ENCODE measurements around the gene LEF1. TPM values are rescaled to one million over a fixed set of nuclear protein-coding genes. Genes with fewer than 3 reads are reported as not detected.
"Not testable (repeated sequence)": the region's sequence is repeated elsewhere in the genome, so short reads cannot be mapped to it uniquely, and the experiment has no call there.

Gene LEF1
- total and polyA plus RNA-seq, 2 donors (not counting 1 experiment from before 2014, with no cell fraction given), result 2.4 to 5.1 TPM

- Histone ChIP-seq H2AFZ (ENCODE audit: insufficient read depth, low read depth, low read length, poor library complexity, severe bottlenecking) (no peak overlapping the region), H3K4me2 (replicated peaks; ENCODE audit: low read depth, low read length, poor library complexity, severe bottlenecking) (no peak overlapping the region), H3K27ac (ENCODE audit: low read length in 2 of 2) (no peak overlapping the region), H3K9ac (ENCODE audit: low read length) (no peak overlapping the region), H3K36me3 (replicated peaks in 1 of 2; ENCODE audit: control extremely low read depth in 1 of 2, control insufficient read depth in 1 of 2, extremely low read depth in 1 of 2, insufficient read depth in 2 of 2, low read length in 1 of 2) (no peaks in the 10 kb centered on the region), H3K27me3 (replicated peaks in 1 of 4; ENCODE audit: control extremely low read depth in 1 of 4, control insufficient read depth in 3 of 4, insufficient read depth in 4 of 4, low read length in 3 of 4) (no peaks in the 10 kb centered on the region), H4K20me1 (ENCODE audit: control insufficient read depth, insufficient read depth, low read length, poor library complexity, severe bottlenecking) (no peaks in the 10 kb centered on the region), H3K79me2 (ENCODE audit: control insufficient read depth, insufficient read depth, low read length) (no peaks in the 10 kb centered on the region), H3K4me3 (ENCODE audit: control extremely low read depth in 1 of 5, extremely low read depth in 1 of 5, insufficient read depth in 1 of 5, low read depth in 2 of 5, low read length in 4 of 5) (no peak overlapping the region), H3K9me3 (ENCODE audit: control extremely low read depth in 1 of 3, control insufficient read depth in 2 of 3, insufficient read depth in 1 of 3, low read length in 2 of 3) (no peaks in the 10 kb centered on the region), H3K4me1 (ENCODE audit: control insufficient read depth in 2 of 2, insufficient read depth in 2 of 2, low read length in 2 of 2) (no peaks in the 10 kb centered on the region)
- DNase-seq (no peak), ATAC-seq (ENCODE audit: low read depth) (no peak)
- Mint-ChIP-seq H3K27me3 (peaks cover 5% of the 10 kb centered on the region), H3K9me3 (ENCODE audit: insufficient read depth) (no peaks in the 10 kb centered on the region), H3K27ac (no peak overlapping the region), H3K4me3 (no peak overlapping the region), H3K4me1 (peaks cover 6% of the 10 kb centered on the region)
- TF ChIP-seq EZH2 (IDR thresholded peaks at IDR 0.05; ENCODE audit: borderline replicate concordance, insufficient read depth, low read depth, low read length, poor library complexity, severe bottlenecking) (no peak), CTCF (IDR thresholded peaks at IDR 0.05) (no peak)
- 100% methylated on average over 2 of the region's 2 CpGs for WGBS (ENCODE audit: insufficient coverage)
- ChIA-PET POLR2A (no interaction called here), CTCF (no interaction called here)
- intact Hi-C loops (cut with micrococcal nuclease), result no loop called here
These were observed 116.1 kb downstream of the LEF1 start for GRCh38 chr4:108052558-108053120.

- no peaks in the 10 kb centered on the region for H3K9me3 ChIP-seq (ENCODE audit: control extremely low read depth in 1 of 3, control insufficient read depth in 2 of 3, insufficient read depth in 1 of 3, low read length in 2 of 3)
- 97% methylated on average over 9 of the region's 10 CpGs for WGBS (ENCODE audit: insufficient coverage)
- TF ChIP-seq CTCF (IDR thresholded peaks at IDR 0.05) (no peak), EZH2 (IDR thresholded peaks at IDR 0.05; ENCODE audit: borderline replicate concordance, insufficient read depth, low read depth, low read length, poor library complexity, severe bottlenecking) (no peak)
- H3K27ac Mint-ChIP-seq, result no peak overlapping the region
- H3K9me3 Mint-ChIP-seq (ENCODE audit: insufficient read depth), result no peaks in the 10 kb centered on the region
- no peak overlapping the region for H3K4me2 ChIP-seq (replicated peaks; ENCODE audit: low read depth, low read length, poor library complexity, severe bottlenecking)
- POLR2A ChIA-PET, result no interaction called here
- DNase-seq (no peak), ATAC-seq (ENCODE audit: low read depth) (no peak)
- no peak overlapping the region for H3K9ac ChIP-seq (ENCODE audit: low read length)
- no peak overlapping the region for H3K4me3 ChIP-seq (ENCODE audit: control extremely low read depth in 1 of 5, extremely low read depth in 1 of 5, insufficient read depth in 1 of 5, low read depth in 2 of 5, low read length in 4 of 5)
- H3K27me3 Mint-ChIP-seq, result peaks cover 5% of the 10 kb centered on the region
- H3K4me1 Mint-ChIP-seq, result peaks cover 6% of the 10 kb centered on the region
- H3K36me3 ChIP-seq (replicated peaks in 1 of 2; ENCODE audit: control extremely low read depth in 1 of 2, control insufficient read depth in 1 of 2, extremely low read depth in 1 of 2, insufficient read depth in 2 of 2, low read length in 1 of 2), result no peaks in the 10 kb centered on the region
- H3K79me2 ChIP-seq (ENCODE audit: control insufficient read depth, insufficient read depth, low read length), result no peaks in the 10 kb centered on the region
- CTCF ChIA-PET, result no interaction called here
- H3K4me1 ChIP-seq (ENCODE audit: control insufficient read depth in 2 of 2, insufficient read depth in 2 of 2, low read length in 2 of 2), result no peaks in the 10 kb centered on the region
- intact Hi-C loops (cut with micrococcal nuclease), result no loop called here
- H2AFZ ChIP-seq (ENCODE audit: insufficient read depth, low read depth, low read length, poor library complexity, severe bottlenecking), result no peak overlapping the region
- no peaks in the 10 kb centered on the region for H4K20me1 ChIP-seq (ENCODE audit: control insufficient read depth, insufficient read depth, low read length, poor library complexity, severe bottlenecking)
- no peaks in the 10 kb centered on the region for H3K27me3 ChIP-seq (replicated peaks in 1 of 4; ENCODE audit: control extremely low read depth in 1 of 4, control insufficient read depth in 3 of 4, insufficient read depth in 4 of 4, low read length in 3 of 4)
- H3K27ac ChIP-seq (ENCODE audit: low read length in 2 of 2), result no peak overlapping the region
- no peak overlapping the region for H3K4me3 Mint-ChIP-seq
These were observed 117.4 kb downstream of the LEF1 start for GRCh38 chr4:108051343-108051742.

GRCh38 chr4:108050166-108051111 is 118.3 kb downstream of the LEF1 start:
- not testable (repeated sequence) for ATAC-seq (ENCODE audit: low read depth); H3K27me3 Mint-ChIP-seq

More at GRCh38 chr4:108050166-108051111, 118.3 kb downstream of the LEF1 start:
- H3K36me3 ChIP-seq (replicated peaks in 1 of 2; ENCODE audit: control extremely low read depth in 1 of 2, control insufficient read depth in 1 of 2, extremely low read depth in 1 of 2, insufficient read depth in 2 of 2, low read length in 1 of 2); H3K9ac ChIP-seq (ENCODE audit: low read length); H3K27ac ChIP-seq (ENCODE audit: low read length in 2 of 2); H3K9me3 ChIP-seq (ENCODE audit: control extremely low read depth in 1 of 3, control insufficient read depth in 2 of 3, insufficient read depth in 1 of 3, low read length in 2 of 3); DNase-seq; H3K4me3 ChIP-seq (ENCODE audit: control extremely low read depth in 1 of 5, extremely low read depth in 1 of 5, insufficient read depth in 1 of 5, low read depth in 2 of 5, low read length in 4 of 5); H3K27me3 ChIP-seq (replicated peaks in 1 of 4; ENCODE audit: control extremely low read depth in 1 of 4, control insufficient read depth in 3 of 4, insufficient read depth in 4 of 4, low read length in 3 of 4); POLR2A ChIA-PET; H4K20me1 ChIP-seq (ENCODE audit: control insufficient read depth, insufficient read depth, low read length, poor library complexity, severe bottlenecking); H3K27ac Mint-ChIP-seq; H3K4me1 ChIP-seq (ENCODE audit: control insufficient read depth in 2 of 2, insufficient read depth in 2 of 2, low read length in 2 of 2); H3K4me1 Mint-ChIP-seq; H3K9me3 Mint-ChIP-seq (ENCODE audit: insufficient read depth); H3K4me2 ChIP-seq (replicated peaks; ENCODE audit: low read depth, low read length, poor library complexity, severe bottlenecking); intact Hi-C loops (cut with micrococcal nuclease); H3K79me2 ChIP-seq (ENCODE audit: control insufficient read depth, insufficient read depth, low read length): not testable (repeated sequence)
- peak overlapping the region; percentile 12 for H2AFZ ChIP-seq (ENCODE audit: insufficient read depth, low read depth, low read length, poor library complexity, severe bottlenecking)
- 95% methylated on average over 4 of the region's 10 CpGs for WGBS (ENCODE audit: insufficient coverage)
- CTCF ChIA-PET, result interaction anchor here (0.9 kb wide), 1 partner anchor 292 kb away, joined by 3 read pairs; no protein-coding TSS in a partner anchor
- peak overlapping the region; percentile 78 for H3K4me3 Mint-ChIP-seq

Measured in B cell (primary cell).